DND-41 (cell line): ENCODE measurements around the gene CYP2S1.

ENCODE experiments used
- CTCF ChIP-seq: IDR thresholded peaks from 2 replicates; pipeline ENCODE4 v1.5.1; 2012; ENCODE audit warnings: borderline replicate concordance, low read length, moderate library complexity, mild to moderate bottlenecking; ENCODE audit not compliant: poor library complexity, severe bottlenecking; ENCODE audit errors: extremely low read depth
- EZH2 ChIP-seq: IDR thresholded peaks from 3 replicates; pipeline ENCODE4 v1.6.1; 2012; ENCODE audit warnings: borderline replicate concordance, low read depth, mild to moderate bottlenecking, moderate library complexity, low read length, inconsistent platforms; ENCODE audit not compliant: severe bottlenecking

- TF ChIP-seq CTCF (no peak), EZH2 (no peak)
Observed at GRCh38 chr19:41244117-41244516, 51.1 kb downstream of the CYP2S1 start.
